WI38 (cell line): ENCODE results near the gene ACP3.

Experiments used
- H3K4me3 ChIP-seq: 2 replicates; pipeline ENCODE4 v1.5.1; 2011; ENCODE audit warnings: low read depth, mild to moderate bottlenecking, control low read depth, low read length
- TF ChIP-seq, protein P1 (sequence below): IDR thresholded peaks from 2 replicates; pipeline ENCODE4 v1.5.1; 2012; ENCODE audit warnings: low read depth, mild to moderate bottlenecking, control low read depth, low read length

ACP3 gene, protein sequence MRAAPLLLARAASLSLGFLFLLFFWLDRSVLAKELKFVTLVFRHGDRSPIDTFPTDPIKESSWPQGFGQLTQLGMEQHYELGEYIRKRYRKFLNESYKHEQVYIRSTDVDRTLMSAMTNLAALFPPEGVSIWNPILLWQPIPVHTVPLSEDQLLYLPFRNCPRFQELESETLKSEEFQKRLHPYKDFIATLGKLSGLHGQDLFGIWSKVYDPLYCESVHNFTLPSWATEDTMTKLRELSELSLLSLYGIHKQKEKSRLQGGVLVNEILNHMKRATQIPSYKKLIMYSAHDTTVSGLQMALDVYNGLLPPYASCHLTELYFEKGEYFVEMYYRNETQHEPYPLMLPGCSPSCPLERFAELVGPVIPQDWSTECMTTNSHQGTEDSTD

DNA sequence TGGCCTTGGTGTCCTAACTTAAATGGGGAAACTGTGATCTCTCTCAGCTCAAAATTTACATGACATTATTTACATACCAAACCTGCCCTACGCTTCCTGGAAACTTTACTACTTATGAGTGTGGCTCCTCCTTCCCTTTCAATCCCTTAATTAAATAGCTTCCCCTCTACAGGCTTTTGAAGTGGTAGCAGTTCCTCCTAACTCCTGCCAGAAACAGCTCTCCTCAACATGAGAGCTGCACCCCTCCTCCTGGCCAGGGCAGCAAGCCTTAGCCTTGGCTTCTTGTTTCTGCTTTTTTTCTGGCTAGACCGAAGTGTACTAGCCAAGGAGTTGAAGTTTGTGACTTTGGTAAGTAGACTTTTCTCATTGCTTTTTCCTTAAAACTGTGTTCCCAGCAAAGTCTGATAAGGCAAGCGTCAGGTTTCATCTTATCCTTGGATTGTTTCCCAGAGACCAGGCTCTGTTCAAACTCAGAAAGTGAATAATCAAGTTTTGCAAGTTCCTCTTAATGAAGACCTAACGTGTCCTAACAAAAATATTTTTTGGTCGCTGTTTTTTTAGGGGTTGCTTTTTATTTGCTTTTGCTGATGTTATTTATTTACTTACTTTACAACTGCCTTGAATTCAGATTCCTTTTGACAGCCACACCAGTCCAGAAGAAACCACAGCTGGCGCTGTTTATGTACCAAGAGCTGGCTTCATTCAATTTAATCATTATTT is at the start of gene ACP3:
Gene ACP3 (plus strand): TSS at position 179 of the 720 bp plus-strand sequence. CDS start 50 bp downstream, at position 229.
- TF ChIP-seq, protein P1, sequence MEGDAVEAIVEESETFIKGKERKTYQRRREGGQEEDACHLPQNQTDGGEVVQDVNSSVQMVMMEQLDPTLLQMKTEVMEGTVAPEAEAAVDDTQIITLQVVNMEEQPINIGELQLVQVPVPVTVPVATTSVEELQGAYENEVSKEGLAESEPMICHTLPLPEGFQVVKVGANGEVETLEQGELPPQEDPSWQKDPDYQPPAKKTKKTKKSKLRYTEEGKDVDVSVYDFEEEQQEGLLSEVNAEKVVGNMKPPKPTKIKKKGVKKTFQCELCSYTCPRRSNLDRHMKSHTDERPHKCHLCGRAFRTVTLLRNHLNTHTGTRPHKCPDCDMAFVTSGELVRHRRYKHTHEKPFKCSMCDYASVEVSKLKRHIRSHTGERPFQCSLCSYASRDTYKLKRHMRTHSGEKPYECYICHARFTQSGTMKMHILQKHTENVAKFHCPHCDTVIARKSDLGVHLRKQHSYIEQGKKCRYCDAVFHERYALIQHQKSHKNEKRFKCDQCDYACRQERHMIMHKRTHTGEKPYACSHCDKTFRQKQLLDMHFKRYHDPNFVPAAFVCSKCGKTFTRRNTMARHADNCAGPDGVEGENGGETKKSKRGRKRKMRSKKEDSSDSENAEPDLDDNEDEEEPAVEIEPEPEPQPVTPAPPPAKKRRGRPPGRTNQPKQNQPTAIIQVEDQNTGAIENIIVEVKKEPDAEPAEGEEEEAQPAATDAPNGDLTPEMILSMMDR: no peak
- peak within 1 kb of the TSS; percentile 36 for H3K4me3 ChIP-seq

DNA sequence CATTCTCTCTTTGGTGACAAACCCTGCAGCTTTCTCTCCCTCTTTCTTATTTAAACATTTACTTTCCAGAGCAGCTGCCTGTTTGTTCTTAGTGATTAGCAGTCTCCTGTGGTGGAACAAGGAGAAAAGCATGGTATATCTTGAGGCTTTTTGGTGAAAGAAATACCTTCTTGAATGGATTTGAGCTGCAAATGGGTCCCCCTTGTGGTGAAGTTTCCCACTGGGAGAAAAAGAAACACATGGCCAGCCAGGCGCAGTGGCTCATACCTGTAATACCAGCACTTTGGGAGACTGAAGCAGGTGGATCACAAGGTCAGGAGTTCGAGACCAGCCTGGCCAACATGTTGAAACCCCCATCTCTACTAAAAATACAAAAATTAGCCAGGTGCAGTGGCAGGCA is 48.3 kb upstream of the ACP3 start:
- no peak overlapping the region for H3K4me3 ChIP-seq
- TF ChIP-seq, protein P1: peak; percentile 58

DNA sequence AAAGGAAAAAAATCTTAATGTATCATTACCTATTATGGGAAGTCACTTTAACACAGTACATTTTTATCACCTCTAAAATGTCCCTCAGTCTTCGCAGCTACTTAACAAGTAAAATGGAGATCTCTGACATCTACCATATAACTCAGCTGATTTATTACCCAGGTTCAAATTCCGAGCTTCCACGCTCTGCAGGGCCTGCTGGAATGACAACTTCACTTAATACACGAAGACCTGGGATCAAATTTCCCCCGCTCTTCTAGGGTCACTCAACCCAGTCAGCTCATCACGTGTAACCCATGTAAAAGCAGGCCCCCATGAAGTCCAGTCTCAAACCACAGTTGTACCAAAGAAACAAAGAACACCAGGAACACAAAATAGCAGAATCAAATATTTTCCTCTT is 44.2 kb upstream of the ACP3 start:
- TF ChIP-seq, protein P1: no peak
- no peak overlapping the region for H3K4me3 ChIP-seq

DNA sequence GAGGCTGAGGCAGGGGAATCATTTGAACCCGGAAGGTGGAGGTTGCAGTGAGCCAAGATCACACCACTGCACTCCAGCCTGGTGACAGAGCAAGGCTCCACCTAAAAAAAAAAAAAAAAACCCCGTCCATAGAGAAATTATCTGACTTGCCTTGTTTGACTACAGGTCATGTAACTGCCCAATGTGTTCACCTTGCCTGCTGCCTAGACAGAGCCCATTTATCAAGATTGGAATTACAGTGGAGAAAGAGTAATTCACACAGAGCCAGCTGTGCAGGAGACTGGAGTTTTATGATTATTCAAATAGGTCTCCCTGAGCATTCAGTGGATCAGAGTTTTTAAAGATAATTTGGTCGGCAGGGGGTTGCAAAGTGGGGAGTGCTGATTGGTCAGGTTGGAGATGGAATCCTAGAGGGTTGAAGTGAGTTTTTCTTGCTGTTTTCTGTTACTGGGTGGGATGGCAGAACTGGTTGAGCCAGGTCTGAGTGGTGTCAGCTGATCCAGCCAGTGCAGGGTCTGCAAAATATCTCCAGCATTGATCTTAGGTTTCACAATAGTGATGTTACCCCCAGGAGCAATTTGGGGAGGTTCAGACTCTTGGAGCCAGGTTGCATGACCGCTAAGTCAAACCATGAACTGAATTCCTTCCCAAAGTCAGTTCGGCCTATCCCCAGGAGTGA is 40.8 kb upstream of the ACP3 start:
- H3K4me3 ChIP-seq: no peak overlapping the region
- TF ChIP-seq, protein P1: no peak

DNA sequence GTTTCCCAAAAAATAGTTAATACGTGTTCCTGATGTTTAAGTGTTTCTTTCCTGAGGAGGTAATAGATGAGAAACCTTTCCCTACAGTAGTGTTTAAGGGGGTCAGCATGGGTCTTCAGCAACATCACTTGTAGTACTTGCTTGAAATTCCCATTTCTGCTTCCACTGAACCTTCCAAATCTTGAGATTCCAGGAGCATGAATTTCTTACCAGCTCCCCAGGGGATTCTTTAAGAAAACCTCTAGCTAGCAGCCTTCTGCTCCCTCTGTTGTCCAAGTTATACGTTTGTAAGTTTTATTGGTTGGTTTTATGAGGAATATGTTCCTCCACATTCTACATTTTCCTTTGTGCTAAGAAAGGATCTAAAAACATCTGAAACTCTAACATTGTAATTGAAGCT is 38.2 kb upstream of the ACP3 start:
- TF ChIP-seq, protein P1: no peak
- H3K4me3 ChIP-seq: no peak overlapping the region

DNA sequence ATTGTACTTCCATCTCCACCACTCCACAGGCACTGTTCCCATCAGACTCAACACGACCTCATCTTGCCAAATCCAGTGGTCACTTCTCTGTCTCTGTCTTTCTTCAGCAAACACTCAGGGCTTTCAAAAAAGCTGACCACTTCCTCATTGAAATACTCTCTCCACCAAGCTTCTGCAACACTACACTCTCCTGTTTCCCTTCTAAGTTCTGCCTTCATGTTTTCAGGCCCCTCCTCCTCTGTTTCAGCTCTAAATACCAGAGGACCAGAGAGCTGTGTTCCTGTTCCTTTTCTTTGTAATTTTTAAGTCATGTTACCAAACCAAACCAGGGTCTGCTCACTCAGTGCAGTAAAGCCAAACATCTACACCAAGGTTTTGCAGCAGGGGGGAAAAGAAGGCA is 33.8 kb upstream of the ACP3 start:
- TF ChIP-seq, protein P1: no peak
- no peak overlapping the region for H3K4me3 ChIP-seq
